ENCODE measurements around the gene SPECC1L.

Gene SPECC1L

DNA sequence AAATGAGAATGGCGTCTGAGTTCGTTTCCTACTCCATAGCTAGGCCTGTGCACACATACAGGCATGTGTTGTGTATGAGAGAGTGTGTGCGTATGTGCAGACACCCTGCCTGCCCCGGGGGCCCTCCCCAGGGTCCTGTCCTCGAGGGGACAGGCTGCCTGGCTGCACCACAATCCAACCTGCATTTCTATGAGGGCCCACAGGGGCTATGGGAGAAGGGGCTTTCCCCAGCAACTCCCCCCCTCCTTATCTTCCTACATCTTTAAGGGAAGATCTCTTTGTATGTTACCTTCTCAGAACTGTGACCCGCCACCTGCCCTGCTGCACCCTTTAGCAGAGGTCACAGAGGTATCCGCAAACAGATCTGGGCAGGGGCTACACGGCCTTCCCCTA is 171.7 kb downstream of the SPECC1L start:
- no peak for DNase-seq (ENCODE audit: extremely low read depth, low read depth)
- TF ChIP-seq, protein P1, sequence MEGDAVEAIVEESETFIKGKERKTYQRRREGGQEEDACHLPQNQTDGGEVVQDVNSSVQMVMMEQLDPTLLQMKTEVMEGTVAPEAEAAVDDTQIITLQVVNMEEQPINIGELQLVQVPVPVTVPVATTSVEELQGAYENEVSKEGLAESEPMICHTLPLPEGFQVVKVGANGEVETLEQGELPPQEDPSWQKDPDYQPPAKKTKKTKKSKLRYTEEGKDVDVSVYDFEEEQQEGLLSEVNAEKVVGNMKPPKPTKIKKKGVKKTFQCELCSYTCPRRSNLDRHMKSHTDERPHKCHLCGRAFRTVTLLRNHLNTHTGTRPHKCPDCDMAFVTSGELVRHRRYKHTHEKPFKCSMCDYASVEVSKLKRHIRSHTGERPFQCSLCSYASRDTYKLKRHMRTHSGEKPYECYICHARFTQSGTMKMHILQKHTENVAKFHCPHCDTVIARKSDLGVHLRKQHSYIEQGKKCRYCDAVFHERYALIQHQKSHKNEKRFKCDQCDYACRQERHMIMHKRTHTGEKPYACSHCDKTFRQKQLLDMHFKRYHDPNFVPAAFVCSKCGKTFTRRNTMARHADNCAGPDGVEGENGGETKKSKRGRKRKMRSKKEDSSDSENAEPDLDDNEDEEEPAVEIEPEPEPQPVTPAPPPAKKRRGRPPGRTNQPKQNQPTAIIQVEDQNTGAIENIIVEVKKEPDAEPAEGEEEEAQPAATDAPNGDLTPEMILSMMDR (IDR thresholded peaks at IDR 0.05; ENCODE audit: low read depth, low read length): no peak

GRCh38 chr22:24443668-24444067 is 173.0 kb downstream of the SPECC1L start:
- TF ChIP-seq, protein P1 (IDR thresholded peaks at IDR 0.05; ENCODE audit: low read depth, low read length): no peak
- no peak for DNase-seq (ENCODE audit: extremely low read depth, low read depth)

DNA sequence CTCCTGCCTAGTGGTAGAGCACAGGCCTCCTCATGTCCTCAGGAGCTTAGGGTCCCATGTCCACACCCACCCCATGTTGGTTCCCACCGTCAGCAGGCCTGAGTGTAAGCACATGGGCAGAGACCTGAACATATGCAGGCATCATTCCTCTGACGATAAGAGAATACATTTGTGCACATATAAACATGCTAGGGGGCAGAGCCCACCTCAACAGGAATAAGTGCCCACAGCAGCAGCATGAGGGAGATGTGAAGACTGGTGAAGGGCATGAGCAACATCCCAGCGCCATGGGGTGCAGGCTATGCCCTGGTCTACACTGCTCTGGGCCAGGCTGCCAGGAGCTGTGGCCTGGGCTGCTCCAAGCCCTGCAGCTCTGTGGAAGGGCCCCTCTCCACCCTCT is 173.6 kb downstream of the SPECC1L start:
- DNase-seq (ENCODE audit: extremely low read depth, low read depth): no peak
- TF ChIP-seq, protein P1 (IDR thresholded peaks at IDR 0.05; ENCODE audit: low read depth, low read length): no peak

DNA sequence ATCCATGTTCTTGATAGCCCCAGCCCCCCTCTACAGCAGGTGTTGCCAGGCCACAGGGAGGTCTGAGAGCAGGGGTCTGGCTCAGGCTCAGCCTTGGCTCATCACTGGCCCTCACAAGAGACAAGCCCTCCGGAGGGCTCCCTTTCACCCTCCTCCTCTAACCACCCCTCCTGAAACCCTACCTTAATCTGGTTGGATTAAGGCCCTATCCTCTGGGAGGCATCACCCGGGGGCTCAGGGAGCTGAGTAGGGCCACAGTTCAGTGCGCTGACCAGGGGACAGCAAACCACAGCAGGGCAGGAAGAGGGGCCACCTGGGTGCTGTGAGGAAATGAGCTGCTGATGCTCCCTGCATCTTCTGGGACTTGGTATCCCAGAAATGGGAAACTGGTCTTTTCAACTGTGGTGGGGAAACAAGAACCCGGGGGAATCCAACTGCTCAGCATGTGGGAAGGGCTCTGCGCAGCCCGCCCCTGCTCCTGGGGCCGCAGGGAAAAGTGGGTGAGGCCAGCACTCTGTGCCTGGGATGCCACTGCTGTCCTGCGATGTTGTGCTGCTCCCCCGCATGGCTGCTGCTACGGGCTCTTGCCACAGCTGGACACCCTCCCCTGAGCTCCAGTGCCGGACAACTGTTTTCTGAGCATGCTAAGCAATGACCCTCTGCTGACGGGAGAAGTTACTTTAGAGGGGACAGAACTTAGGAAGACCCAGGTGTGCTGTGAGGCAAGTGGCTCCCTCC is 174.3 kb downstream of the SPECC1L start:
- TF ChIP-seq, protein P1 (IDR thresholded peaks at IDR 0.05; ENCODE audit: low read depth, low read length): no peak
- no peak for DNase-seq (ENCODE audit: extremely low read depth, low read depth)

DNA sequence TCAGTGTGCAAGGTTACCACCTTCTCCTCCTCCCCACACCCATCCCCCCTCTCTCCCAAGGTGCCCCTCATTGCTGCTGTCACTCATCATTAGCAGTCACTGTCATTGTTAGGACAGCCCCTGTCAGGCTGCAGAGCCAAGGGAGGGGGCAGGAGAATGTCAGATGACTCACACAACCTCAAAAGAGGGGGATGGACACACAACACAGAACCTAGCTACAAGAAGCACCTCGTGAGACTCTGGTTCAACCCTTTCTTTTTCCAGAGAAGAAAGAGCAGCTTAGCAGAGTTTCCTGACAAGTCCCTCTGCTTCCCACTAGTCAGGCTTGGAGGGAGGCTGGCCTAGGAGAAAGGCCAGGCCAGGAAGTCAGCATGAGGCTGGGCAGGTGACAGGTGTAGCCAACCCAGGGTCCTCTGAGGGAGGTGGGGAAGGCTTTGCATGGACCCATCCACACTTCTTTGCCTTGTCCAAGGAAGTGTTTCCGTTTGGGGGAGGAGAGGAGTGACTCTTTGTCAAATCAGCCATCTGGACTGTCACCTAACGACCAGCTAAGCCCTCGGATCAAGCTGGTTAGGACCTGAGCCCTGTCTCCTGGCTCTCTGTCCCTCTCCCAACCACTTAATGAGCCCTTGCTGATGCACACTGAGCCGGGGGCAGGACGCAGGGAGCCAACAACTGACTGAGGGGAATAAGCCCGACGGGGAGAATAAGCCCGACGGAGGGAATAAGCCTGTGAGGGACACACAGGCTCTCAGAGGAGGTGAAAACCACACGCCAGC is 175.0 kb downstream of the SPECC1L start:
- no peak for DNase-seq (ENCODE audit: extremely low read depth, low read depth)

DNA sequence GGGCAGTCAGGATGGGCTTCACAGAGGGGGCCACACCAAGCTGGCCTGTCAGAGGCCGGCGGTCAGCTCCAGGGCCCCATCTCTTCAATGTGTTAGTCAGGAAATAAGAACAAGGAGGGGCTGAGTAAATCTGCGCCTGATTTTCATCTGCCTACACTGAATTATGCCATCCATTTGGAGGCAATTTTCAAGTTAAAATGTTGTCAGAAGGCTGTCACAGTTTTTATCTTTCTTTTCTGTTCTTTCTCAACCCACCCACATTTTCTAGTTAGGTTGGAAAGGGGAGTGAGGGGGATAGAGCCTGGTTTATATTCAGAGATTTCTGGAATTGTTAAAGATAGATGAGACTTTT is 175.6 kb downstream of the SPECC1L start:
- TF ChIP-seq, protein P1 (IDR thresholded peaks at IDR 0.05; ENCODE audit: low read depth, low read length): no peak
- DNase-seq (ENCODE audit: extremely low read depth, low read depth): no peak

More for the DNA sequence above, 175.0 kb downstream of the SPECC1L start:
- TF ChIP-seq, protein P1 (IDR thresholded peaks at IDR 0.05; ENCODE audit: low read depth, low read length): no peak

- DNase-seq (ENCODE audit: extremely low read depth, low read depth): no peak
- TF ChIP-seq, protein P1 (IDR thresholded peaks at IDR 0.05; ENCODE audit: low read depth, low read length): no peak
Observed at GRCh38 chr22:24450610-24451009, 180.0 kb downstream of the SPECC1L start.
